Measurements from ENCODE around the gene SCARF1. TPM values are rescaled to one million over a fixed set of nuclear protein-coding genes. Genes with fewer than 3 reads are reported as not detected.

The SCARF1 gene
- total RNA-seq, 1 donor from 2014 or later, result 13.2 TPM

- DNase-seq (ENCODE audit: low spot score), result peak; percentile 82
Observed at GRCh38 chr17:1627982-1628855, 17.3 kb downstream of the SCARF1 start, which contains the start of gene SLC43A2. SLC43A2 (minus strand) TSS chr17:1628834; CDS start chr17:1627874, 960 bp downstream.

- no peak for DNase-seq (ENCODE audit: low spot score)
Observed at GRCh38 chr17:1627182-1627981, 18.1 kb downstream of the SCARF1 start.

- DNase-seq (ENCODE audit: low spot score), result no peak
Observed at GRCh38 chr17:1626333-1626732, 19.2 kb downstream of the SCARF1 start.

- DNase-seq (ENCODE audit: low spot score), result no peak
Observed at GRCh38 chr17:1625581-1625980, 20.0 kb downstream of the SCARF1 start.

- no peak for DNase-seq (ENCODE audit: low spot score)
Observed at GRCh38 chr17:1625053-1625452, 20.5 kb downstream of the SCARF1 start.

- no peak for DNase-seq (ENCODE audit: low spot score)
Observed at GRCh38 chr17:1624650-1625049, 20.9 kb downstream of the SCARF1 start.

GRCh38 chr17:1623057-1623630 is 22.4 kb downstream of the SCARF1 start:
- no peak for DNase-seq (ENCODE audit: low spot score)

- no peak for DNase-seq (ENCODE audit: low spot score)
Observed at GRCh38 chr17:1621273-1621954, 24.1 kb downstream of the SCARF1 start.

GRCh38 chr17:1620486-1620885 is 25.0 kb downstream of the SCARF1 start:
- DNase-seq (ENCODE audit: low spot score), result no peak

- DNase-seq (ENCODE audit: low spot score), result peak; percentile 58
Observed at GRCh38 chr17:1617620-1618174, 27.8 kb downstream of the SCARF1 start.

- DNase-seq (ENCODE audit: low spot score), result no peak
Observed at GRCh38 chr17:1616101-1616500, 29.4 kb downstream of the SCARF1 start.

- DNase-seq (ENCODE audit: low spot score), result no peak
Observed at GRCh38 chr17:1612400-1612799, 33.1 kb downstream of the SCARF1 start.

- DNase-seq (ENCODE audit: low spot score), result no peak
Observed at GRCh38 chr17:1611715-1612114, 33.8 kb downstream of the SCARF1 start.

GRCh38 chr17:1608676-1609075 is 36.9 kb downstream of the SCARF1 start:
- DNase-seq (ENCODE audit: low spot score), result no peak

GRCh38 chr17:1607971-1608320 is 37.6 kb downstream of the SCARF1 start:
- no peak for DNase-seq (ENCODE audit: low spot score)

- no peak for DNase-seq (ENCODE audit: low spot score)
Observed at GRCh38 chr17:1606352-1606985, 39.1 kb downstream of the SCARF1 start.

GRCh38 chr17:1605681-1606351 is 39.7 kb downstream of the SCARF1 start:
- no peak for DNase-seq (ENCODE audit: low spot score)

GRCh38 chr17:1604831-1605528 is 40.6 kb downstream of the SCARF1 start:
- DNase-seq (ENCODE audit: low spot score), result no peak

- no peak for DNase-seq (ENCODE audit: low spot score)
Observed at GRCh38 chr17:1601571-1601970, 44.0 kb downstream of the SCARF1 start.
